NK-92 treated with Interleukin-12 subunit alpha and Interleukin-12 subunit beta, amount 100 ng/mL, for 24 hours (cell line): ENCODE results near the gene NOS2.
"Not testable (repeated sequence)": the region's sequence is repeated elsewhere in the genome, so short reads cannot be mapped to it uniquely, and the experiment has no call there.

Experiments
- DNase-seq: peaks from one replicate; lab custom pipeline; 2025; lab: John Stamatoyannopoulos, UW

The NOS2 gene

GRCh38 chr17:27788919-27789318 lies 11.4 kb downstream of the NOS2 start:
- no peak for DNase-seq

GRCh38 chr17:27783440-27784350 lies 16.6 kb downstream of the NOS2 start:
- DNase-seq = no peak

- no peak for DNase-seq
Measured at GRCh38 chr17:27782791-27783206, 17.5 kb downstream of the NOS2 start.

GRCh38 chr17:27780828-27781404 lies 19.4 kb downstream of the NOS2 start:
- DNase-seq = no peak

GRCh38 chr17:27780092-27780827 lies 20.1 kb downstream of the NOS2 start:
- no peak for DNase-seq

GRCh38 chr17:27778183-27778582 lies 22.1 kb downstream of the NOS2 start:
- no peak for DNase-seq

- DNase-seq = no peak
Measured at GRCh38 chr17:27776882-27777624, 23.3 kb downstream of the NOS2 start.

GRCh38 chr17:27771586-27771985 lies 28.7 kb downstream of the NOS2 start:
- no peak for DNase-seq

GRCh38 chr17:27770877-27771276 lies 29.5 kb downstream of the NOS2 start:
- no peak for DNase-seq

GRCh38 chr17:27768858-27769410 lies 31.4 kb downstream of the NOS2 start:
- DNase-seq = no peak

- no peak for DNase-seq
Measured at GRCh38 chr17:27766438-27766837, 33.9 kb downstream of the NOS2 start.

GRCh38 chr17:27765353-27765752 lies 35.0 kb downstream of the NOS2 start:
- no peak for DNase-seq

- no peak for DNase-seq
Measured at GRCh38 chr17:27764589-27764988, 35.7 kb downstream of the NOS2 start.

GRCh38 chr17:27762527-27763305 lies 37.6 kb downstream of the NOS2 start:
- no peak for DNase-seq

GRCh38 chr17:27760931-27761330 lies 39.4 kb downstream of the NOS2 start:
- not testable (repeated sequence) for DNase-seq

- peak; percentile 40 for DNase-seq
Measured at GRCh38 chr17:27760069-27760885, 40.1 kb downstream of the NOS2 start.

- DNase-seq = no peak
Measured at GRCh38 chr17:27759528-27759927, 40.8 kb downstream of the NOS2 start.

- DNase-seq = peak; percentile 9
Measured at GRCh38 chr17:27756467-27757371, 43.6 kb downstream of the NOS2 start.
